ENCODE measurements around the gene DNASE1L3. TPM values are rescaled to one million over a fixed set of nuclear protein-coding genes. Genes with fewer than 3 reads are reported as not detected.

DNASE1L3 gene
- total and polyA plus RNA-seq, 2 of the 4 experiments (the other 2 are of a cell fraction): not detected

DNA sequence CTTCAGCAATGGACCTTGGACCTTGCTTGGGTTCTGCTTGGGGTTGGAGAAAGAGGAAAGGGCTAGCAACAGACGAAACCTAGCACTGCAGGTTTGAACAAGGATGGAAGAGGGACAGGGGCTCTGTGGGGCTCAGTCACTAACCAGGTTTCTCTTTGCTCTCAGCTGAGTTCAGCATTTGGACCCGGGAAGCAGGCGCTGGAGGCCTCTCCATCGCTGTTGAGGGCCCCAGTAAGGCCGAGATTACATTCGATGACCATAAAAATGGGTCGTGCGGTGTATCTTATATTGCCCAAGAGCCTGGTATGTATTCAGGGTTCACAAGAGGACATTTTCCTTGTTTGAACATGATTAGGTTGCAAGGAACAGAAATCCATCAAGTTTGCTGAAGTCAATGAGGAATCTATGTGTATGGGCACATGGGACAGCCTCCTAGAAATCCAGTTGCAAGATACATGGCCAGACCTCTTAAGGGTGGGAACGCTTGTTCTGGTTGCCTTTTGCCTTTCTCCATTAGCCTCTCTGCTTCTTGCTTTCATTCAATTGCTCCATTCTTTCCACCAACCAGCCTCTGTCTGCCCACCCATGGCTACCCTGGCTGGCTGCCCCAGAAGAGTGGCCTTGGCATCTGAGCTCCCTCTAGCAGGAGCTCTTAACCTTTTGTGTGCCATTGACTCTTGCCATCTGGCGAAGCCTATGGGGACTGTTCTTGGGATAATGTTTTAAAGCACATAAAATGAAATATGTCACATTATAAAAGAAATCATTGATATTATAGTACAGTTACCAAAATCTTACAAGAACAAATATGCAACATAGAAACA is 55.9 kb downstream of the DNASE1L3 start (continued):
- no peak for TF ChIP-seq MAZ (IDR thresholded peaks at IDR 0.05; ENCODE audit: borderline replicate concordance, low read depth, low read length)

DNA sequence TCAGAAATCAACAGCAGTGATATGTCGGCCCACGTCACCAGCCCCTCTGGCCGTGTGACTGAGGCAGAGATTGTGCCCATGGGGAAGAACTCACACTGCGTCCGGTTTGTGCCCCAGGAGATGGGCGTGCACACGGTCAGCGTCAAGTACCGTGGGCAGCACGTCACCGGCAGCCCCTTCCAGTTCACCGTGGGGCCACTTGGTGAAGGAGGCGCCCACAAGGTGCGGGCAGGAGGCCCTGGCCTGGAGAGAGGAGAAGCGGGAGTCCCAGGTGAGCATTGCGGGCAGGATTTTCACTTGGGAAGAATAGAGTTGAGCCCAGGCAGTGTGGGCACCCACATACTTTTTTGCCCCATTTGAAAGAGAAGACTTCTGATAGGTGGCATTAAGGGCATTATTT is 57.4 kb downstream of the DNASE1L3 start:
- BruUV-seq (replicated peaks): no TSS peak
- Histone ChIP-seq H3K14ac (replicated peaks; ENCODE audit: low read depth, low read length) (no peak overlapping the region), H2AK9ac (replicated peaks; ENCODE audit: low read depth, low read length, poor library complexity) (no peak overlapping the region), H3K27ac (ENCODE audit: insufficient read depth, low read length) (no peak overlapping the region), H2AK5ac (ENCODE audit: low read depth, low read length) (no peak overlapping the region), H2AFZ (replicated peaks; ENCODE audit: low read length, poor library complexity) (no peak overlapping the region), H4K20me1 (ENCODE audit: insufficient read depth, low read length) (peaks cover 6% of the 10 kb centered on the region), H3K18ac (ENCODE audit: low read depth, low read length) (no peak overlapping the region), H3K4me2 (ENCODE audit: low read depth, low read length) (no peak overlapping the region), H3K9me3 (ENCODE audit: control insufficient read depth, insufficient read depth, low read length) (no peaks in the 10 kb centered on the region), H4K91ac (ENCODE audit: insufficient read depth, low read depth, low read length) (no peak overlapping the region), H3K36me3 (ENCODE audit: control insufficient read depth, insufficient read depth, low read length) (peaks cover 77% of the 10 kb centered on the region), H2BK5ac (ENCODE audit: low read depth, low read length, poor library complexity, severe bottlenecking) (no peak overlapping the region), H3K9me1 (ENCODE audit: insufficient read depth, low read length) (peaks cover 17% of the 10 kb centered on the region), H3K27me3 (ENCODE audit: control insufficient read depth, insufficient read depth, low read length) (no peaks in the 10 kb centered on the region), H4K8ac (ENCODE audit: low read depth in 2 of 2, low read length in 2 of 2) (no peak overlapping the region), H3K4ac (ENCODE audit: low read depth, low read length) (no peak overlapping the region), H2BK120ac (ENCODE audit: low read depth, low read length) (no peak overlapping the region), H3K4me3 (ENCODE audit: insufficient read depth, low read depth, low read length) (no peak overlapping the region), H2BK15ac (ENCODE audit: low read depth, low read length) (no peak overlapping the region), H3K4me1 (ENCODE audit: control insufficient read depth, insufficient read depth, low read length) (peaks cover 2% of the 10 kb centered on the region; the same call in 1 of the 2 replicates), H3K23ac (ENCODE audit: low read depth, low read length) (no peak overlapping the region), H4K5ac (ENCODE audit: low read depth, low read length) (no peak overlapping the region), H3K56ac (ENCODE audit: extremely low read depth, insufficient read depth, low read length) (no peak overlapping the region), H3K9ac (ENCODE audit: low read depth, low read length) (no peak overlapping the region), H2BK20ac (ENCODE audit: low read depth, low read length) (no peak overlapping the region), H3K79me1 (ENCODE audit: low read depth in 1 of 2, low read length in 2 of 2) (peaks cover 17 to 18% of the 10 kb centered on the region in 2 experiments; a peak in 3 of 4 replicates)
- POLR2A ChIA-PET (ENCODE audit: unreplicated experiment): no interaction called here
- CTCF ChIA-PET: no interaction called here
- DNase-seq (no peak), ATAC-seq (ENCODE audit: low read depth) (no peak)
- TF ChIP-seq NFE2L2 (IDR thresholded peaks at IDR 0.05; ENCODE audit: low read depth, low read length) (no peak), MAZ (IDR thresholded peaks at IDR 0.05; ENCODE audit: borderline replicate concordance, low read depth, low read length) (no peak), SMC3 (IDR thresholded peaks at IDR 0.05; ENCODE audit: low read depth, low read length) (no peak), RCOR1 (IDR thresholded peaks at IDR 0.05; ENCODE audit: insufficient replicate concordance, low read length) (no peak), CEBPB (IDR thresholded peaks at IDR 0.05; ENCODE audit: low read depth, low read length) (no peak), POLR2A (IDR thresholded peaks at IDR 0.05; ENCODE audit: low read depth, low read length) (no peak), MXI1 (IDR thresholded peaks at IDR 0.05; ENCODE audit: borderline replicate concordance, low read depth, low read length) (no peak), BHLHE40 (IDR thresholded peaks at IDR 0.05; ENCODE audit: low read depth, low read length) (no peak), CHD1 (IDR thresholded peaks at IDR 0.05; ENCODE audit: low read depth, low read length) (no peak)
- TF ChIP-seq, protein P1, sequence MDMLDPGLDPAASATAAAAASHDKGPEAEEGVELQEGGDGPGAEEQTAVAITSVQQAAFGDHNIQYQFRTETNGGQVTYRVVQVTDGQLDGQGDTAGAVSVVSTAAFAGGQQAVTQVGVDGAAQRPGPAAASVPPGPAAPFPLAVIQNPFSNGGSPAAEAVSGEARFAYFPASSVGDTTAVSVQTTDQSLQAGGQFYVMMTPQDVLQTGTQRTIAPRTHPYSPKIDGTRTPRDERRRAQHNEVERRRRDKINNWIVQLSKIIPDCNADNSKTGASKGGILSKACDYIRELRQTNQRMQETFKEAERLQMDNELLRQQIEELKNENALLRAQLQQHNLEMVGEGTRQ (IDR thresholded peaks at IDR 0.05; ENCODE audit: low read depth, low read length): no peak
- TF ChIP-seq, protein P2, sequence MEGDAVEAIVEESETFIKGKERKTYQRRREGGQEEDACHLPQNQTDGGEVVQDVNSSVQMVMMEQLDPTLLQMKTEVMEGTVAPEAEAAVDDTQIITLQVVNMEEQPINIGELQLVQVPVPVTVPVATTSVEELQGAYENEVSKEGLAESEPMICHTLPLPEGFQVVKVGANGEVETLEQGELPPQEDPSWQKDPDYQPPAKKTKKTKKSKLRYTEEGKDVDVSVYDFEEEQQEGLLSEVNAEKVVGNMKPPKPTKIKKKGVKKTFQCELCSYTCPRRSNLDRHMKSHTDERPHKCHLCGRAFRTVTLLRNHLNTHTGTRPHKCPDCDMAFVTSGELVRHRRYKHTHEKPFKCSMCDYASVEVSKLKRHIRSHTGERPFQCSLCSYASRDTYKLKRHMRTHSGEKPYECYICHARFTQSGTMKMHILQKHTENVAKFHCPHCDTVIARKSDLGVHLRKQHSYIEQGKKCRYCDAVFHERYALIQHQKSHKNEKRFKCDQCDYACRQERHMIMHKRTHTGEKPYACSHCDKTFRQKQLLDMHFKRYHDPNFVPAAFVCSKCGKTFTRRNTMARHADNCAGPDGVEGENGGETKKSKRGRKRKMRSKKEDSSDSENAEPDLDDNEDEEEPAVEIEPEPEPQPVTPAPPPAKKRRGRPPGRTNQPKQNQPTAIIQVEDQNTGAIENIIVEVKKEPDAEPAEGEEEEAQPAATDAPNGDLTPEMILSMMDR (conservative IDR thresholded peaks at IDR 0.05; ENCODE audit: low read depth, low read length): no peak
- dilution Hi-C loops (cut with HindIII; ENCODE audit: low sequenced_read_pairs, unreplicated experiment): no loop called here
- intact Hi-C loops (cut with micrococcal nuclease): no loop called here
- 97% methylated on average over 6 of the region's 16 CpGs; no CpG with 5 or more reads in 1 of the 2 experiments for WGBS, 2 experiments (ENCODE audit: extremely low coverage in 2 of 2, insufficient read length in 1 of 2)
- in situ Hi-C loops (cut with MboI; ENCODE audit: low sequenced_read_pairs): no loop called here

Measured in IMR-90 (cell line).